Measurements from ENCODE around the gene EPS15.

DNA sequence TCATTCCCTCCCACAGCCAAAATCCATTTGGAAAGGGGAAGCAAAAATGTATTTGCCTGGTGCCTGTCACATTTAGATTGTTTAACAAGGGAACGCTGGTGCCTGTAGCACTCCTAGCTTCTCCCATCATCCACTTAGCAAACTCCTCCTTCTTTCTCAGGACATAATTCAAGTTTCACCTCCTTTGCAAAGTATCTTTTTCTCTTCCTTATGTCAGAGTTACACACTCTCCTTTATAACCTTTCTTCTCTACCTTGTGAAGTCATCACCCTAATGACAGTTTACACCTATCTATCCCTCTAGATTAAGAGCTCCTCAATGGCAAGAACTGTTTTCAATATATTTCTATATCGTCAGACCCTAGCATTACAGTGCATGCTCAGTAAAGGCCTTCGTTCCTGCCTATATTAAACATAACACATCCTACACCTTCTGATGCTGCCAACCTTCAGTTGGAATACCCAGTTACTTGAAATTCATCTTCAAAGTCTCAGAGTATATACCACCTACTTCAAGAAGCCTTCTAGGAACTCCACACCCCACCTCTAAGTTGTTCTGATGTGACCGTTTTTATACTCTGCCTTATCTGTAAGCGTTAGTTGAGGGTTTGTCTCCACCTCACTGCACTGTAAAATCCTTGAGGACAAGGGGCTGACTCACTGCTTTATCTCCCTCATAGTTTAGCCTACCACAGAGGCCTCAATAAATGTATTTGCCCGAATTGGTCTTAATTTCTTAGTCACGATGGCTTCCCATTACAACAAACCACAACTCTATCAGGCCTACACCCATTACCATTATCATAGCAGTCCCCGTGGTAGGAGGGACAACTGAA, 1.0 kb upstream of the EPS15 start:
- TF ChIP-seq FOXK1 (CRISPR knock-in tag; IDR thresholded peaks at IDR 0.05): no peak
- TF ChIP-seq JUN (CRISPR knock-in tag; IDR thresholded peaks at IDR 0.05): no peak
- TF ChIP-seq ZNF121 (CRISPR knock-in tag; IDR thresholded peaks at IDR 0.05): no peak
- TF ChIP-seq NR1H2 (CRISPR knock-in tag; IDR thresholded peaks at IDR 0.05): no peak
- TF ChIP-seq, protein P1, sequence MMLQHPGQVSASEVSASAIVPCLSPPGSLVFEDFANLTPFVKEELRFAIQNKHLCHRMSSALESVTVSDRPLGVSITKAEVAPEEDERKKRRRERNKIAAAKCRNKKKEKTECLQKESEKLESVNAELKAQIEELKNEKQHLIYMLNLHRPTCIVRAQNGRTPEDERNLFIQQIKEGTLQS (CRISPR knock-in tag; conservative IDR thresholded peaks at IDR 0.05): no peak
- TF ChIP-seq, protein P2, sequence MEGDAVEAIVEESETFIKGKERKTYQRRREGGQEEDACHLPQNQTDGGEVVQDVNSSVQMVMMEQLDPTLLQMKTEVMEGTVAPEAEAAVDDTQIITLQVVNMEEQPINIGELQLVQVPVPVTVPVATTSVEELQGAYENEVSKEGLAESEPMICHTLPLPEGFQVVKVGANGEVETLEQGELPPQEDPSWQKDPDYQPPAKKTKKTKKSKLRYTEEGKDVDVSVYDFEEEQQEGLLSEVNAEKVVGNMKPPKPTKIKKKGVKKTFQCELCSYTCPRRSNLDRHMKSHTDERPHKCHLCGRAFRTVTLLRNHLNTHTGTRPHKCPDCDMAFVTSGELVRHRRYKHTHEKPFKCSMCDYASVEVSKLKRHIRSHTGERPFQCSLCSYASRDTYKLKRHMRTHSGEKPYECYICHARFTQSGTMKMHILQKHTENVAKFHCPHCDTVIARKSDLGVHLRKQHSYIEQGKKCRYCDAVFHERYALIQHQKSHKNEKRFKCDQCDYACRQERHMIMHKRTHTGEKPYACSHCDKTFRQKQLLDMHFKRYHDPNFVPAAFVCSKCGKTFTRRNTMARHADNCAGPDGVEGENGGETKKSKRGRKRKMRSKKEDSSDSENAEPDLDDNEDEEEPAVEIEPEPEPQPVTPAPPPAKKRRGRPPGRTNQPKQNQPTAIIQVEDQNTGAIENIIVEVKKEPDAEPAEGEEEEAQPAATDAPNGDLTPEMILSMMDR (IDR thresholded peaks at IDR 0.05): no peak
